ENCODE results near the gene HLA-DOB.

HLA-DOB gene

DNA sequence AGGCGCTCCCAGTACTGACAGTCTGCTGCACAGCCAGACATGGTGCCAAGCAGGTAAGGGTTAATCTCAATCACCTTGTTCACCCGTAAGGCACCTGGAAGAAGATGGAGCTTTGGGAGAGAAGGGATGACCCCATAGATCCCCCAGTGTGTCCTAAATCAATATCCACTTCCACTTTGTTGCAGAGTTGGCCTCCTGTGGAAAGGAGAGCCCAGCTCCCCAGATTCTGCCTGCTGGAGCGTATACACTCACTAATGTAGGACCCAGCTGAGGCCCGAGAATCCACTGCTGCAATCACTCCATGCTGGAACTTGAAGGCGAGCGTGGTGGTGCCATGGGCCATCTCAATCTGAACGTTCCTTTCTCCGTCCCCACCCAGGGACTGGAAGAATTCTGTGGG lies 25.9 kb upstream of the HLA-DOB start:
- H3K36me3 ChIP-seq (ENCODE audit: control insufficient read depth, insufficient read depth, low read length) = peaks cover 11% of the 10 kb centered on the region
- peaks cover 9% of the 10 kb centered on the region for H3K4me1 ChIP-seq (ENCODE audit: control insufficient read depth, insufficient read depth, low read length)
- H3K9me3 ChIP-seq (ENCODE audit: control insufficient read depth, insufficient read depth, low read length) = no peaks in the 10 kb centered on the region
- no peak overlapping the region for H3K27ac ChIP-seq (ENCODE audit: low read depth, low read length)
- H3K27me3 ChIP-seq (ENCODE audit: control insufficient read depth, insufficient read depth, low read length) = peaks cover 17% of the 10 kb centered on the region
- no peak overlapping the region for H3K4me3 ChIP-seq (ENCODE audit: low read depth, low read length)
- H3K9ac ChIP-seq (ENCODE audit: low read depth, low read length) = no peak overlapping the region

DNA sequence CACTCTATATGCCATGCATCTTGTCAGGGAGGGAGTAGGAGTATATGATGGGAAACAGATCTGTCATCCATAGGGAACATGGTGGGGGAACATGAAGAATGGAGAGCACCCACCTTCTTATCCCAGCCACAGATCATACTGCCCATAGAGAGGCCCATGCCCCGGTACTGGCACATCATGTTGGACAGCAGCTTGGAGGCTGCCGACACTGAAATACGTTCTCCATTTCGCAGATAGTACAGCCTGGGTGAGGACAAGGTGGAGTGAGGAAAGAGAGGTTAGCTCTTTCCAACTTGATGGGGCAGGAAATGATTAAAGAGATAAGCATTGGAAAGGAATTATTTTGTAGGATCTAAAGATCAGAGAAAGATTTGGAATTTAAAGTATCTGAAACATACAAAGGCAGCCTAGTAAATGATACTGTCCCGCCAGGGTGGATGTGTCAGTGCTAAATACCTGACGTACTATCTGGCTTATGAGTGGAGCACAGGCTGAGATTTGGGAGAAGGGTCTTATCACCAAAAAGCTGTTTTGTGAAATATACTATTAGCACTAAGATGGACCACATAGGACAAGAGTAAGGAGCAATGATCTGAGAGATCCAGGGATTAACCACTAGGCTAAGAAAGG lies 25.3 kb upstream of the HLA-DOB start:
- no peak overlapping the region for H3K27ac ChIP-seq (ENCODE audit: low read depth, low read length)
- H3K36me3 ChIP-seq (ENCODE audit: control insufficient read depth, insufficient read depth, low read length) = peaks cover 6% of the 10 kb centered on the region
- H3K4me3 ChIP-seq (ENCODE audit: low read depth, low read length) = no peak overlapping the region

DNA sequence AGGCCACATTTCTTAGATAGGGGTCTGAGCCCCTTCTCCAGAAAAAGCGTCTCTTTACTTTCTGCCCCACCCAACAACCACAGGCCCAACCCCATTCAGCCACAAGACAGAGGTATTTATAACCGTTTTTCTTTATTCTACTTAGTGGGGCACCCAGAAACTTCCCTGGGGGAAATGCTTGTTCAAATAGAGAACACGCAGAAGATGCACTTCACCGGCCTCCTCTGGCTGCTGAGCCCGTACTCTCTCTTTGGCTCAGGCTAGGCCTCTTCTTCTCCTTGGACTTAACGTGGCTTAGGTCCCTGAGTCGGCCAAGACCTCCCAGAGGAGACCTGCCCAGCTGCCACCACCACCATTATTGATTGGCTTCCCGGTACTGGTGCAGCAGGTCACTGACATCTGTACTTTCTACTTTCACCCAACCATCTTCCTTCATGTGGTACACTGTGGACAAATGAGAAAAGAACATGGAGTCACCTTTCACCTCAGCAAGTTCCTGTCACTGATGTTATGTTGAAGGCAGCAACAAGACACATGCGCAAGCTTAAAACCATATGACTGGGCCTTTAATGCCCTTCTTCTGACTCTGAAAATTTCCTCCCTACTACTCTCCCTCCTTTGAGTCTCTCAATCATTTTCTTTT lies 23.9 kb upstream of the HLA-DOB start:
- H3K9me3 ChIP-seq (ENCODE audit: control insufficient read depth, insufficient read depth, low read length) = no peaks in the 10 kb centered on the region
- peaks cover 17% of the 10 kb centered on the region for H3K27me3 ChIP-seq (ENCODE audit: control insufficient read depth, insufficient read depth, low read length)
- H3K4me3 ChIP-seq (ENCODE audit: low read depth, low read length) = no peak overlapping the region

More for the DNA sequence above, 25.3 kb upstream of the HLA-DOB start:
- Histone ChIP-seq H3K27me3 (ENCODE audit: control insufficient read depth, insufficient read depth, low read length) (peaks cover 17% of the 10 kb centered on the region), H3K9ac (ENCODE audit: low read depth, low read length) (no peak overlapping the region), H3K4me1 (ENCODE audit: control insufficient read depth, insufficient read depth, low read length) (peaks cover 13% of the 10 kb centered on the region), H3K9me3 (ENCODE audit: control insufficient read depth, insufficient read depth, low read length) (no peaks in the 10 kb centered on the region)

DNA sequence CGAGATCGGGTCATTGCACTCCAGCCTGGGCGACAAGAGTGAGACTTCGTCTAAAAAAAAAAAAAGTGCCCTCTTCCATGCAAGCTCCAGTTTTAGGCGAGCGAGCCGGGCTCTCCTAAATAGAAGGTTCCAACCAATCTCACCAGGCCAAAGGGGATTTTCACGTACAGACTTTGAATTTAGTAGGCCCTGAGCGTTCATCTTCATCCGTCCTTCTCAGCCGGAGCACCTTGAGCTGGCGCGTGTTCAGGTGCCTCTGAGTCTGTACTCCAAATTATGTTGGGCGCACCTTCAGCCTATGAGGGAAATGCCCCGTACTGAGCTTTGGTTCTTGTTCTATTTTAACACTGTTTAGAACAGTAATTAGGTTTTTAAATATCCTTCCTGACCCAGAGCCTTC lies 22.6 kb upstream of the HLA-DOB start:
- Histone ChIP-seq H3K4me1 (ENCODE audit: control insufficient read depth, insufficient read depth, low read length) (peaks cover 13% of the 10 kb centered on the region), H3K27ac (ENCODE audit: low read depth, low read length) (no peak overlapping the region), H3K36me3 (ENCODE audit: control insufficient read depth, insufficient read depth, low read length) (peaks cover 8% of the 10 kb centered on the region; the same call in 1 of the 2 replicates), H3K27me3 (ENCODE audit: control insufficient read depth, insufficient read depth, low read length) (peaks cover 17% of the 10 kb centered on the region), H3K9me3 (ENCODE audit: control insufficient read depth, insufficient read depth, low read length) (no peaks in the 10 kb centered on the region), H3K4me3 (ENCODE audit: low read depth, low read length) (no peak overlapping the region), H3K9ac (ENCODE audit: low read depth, low read length) (no peak overlapping the region)

More for the DNA sequence above, 23.9 kb upstream of the HLA-DOB start:
- H3K9ac ChIP-seq (ENCODE audit: low read depth, low read length) = no peak overlapping the region
- H3K4me1 ChIP-seq (ENCODE audit: control insufficient read depth, insufficient read depth, low read length) = peaks cover 13% of the 10 kb centered on the region
- H3K36me3 ChIP-seq (ENCODE audit: control insufficient read depth, insufficient read depth, low read length) = no peaks in the 10 kb centered on the region; the same call in 1 of the 2 replicates
- H3K27ac ChIP-seq (ENCODE audit: low read depth, low read length) = no peak overlapping the region

DNA sequence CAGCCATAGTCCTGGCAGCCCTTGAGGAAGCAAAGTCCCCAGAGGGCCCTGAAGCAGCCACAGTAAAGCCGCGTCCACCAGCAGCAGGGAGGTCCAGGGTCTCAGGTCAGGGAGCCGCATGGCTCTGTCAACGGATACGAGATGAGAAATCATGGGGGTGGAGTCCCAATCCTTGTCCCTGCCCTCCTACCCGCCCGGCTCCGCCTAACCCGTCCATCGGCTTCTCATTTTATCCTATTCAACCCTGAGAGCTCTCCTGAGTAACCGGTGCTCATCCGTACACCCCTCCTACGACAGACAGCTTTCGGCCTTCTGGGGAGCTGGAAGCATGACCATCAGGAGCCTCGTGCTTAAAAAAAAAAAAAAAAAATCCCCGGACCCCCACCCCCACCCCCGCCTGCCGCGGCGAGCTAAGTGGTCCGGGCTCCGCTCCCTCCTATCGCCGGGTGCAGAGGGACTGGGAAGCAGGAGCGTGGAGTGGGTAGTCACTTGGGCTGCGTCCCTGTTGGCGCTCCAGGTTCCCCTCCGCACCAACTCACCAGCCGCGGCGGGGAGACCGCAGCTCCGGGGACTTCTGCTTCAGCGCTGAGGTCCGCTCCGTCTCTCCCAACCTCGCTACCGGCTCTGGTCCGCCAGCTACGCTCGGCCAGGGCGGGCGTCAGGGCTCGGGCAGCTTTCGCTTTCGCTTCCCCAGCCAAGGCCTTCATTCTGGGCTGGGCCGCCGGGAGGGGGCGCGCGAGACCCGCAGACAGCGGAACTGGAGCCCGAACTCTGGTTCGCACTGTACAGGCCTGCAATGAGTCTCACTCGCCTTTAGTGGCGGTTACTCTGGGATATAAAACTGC lies 21.5 kb upstream of the HLA-DOB start, which contains the start of gene TAP2:
Gene TAP2, minus strand, starts transcription at position 626 of the 845 bp plus-strand sequence. Its CDS starts 506 bp downstream, at position 120.
- peaks cover 12% of the 10 kb centered on the region; the same call in 1 of the 2 replicates for H3K36me3 ChIP-seq (ENCODE audit: control insufficient read depth, insufficient read depth, low read length)
- H3K9me3 ChIP-seq (ENCODE audit: control insufficient read depth, insufficient read depth, low read length) = no peaks in the 10 kb centered on the region
- no peak within 1 kb of the TSS; the same call in 1 of the 2 replicates for H3K9ac ChIP-seq (ENCODE audit: low read depth, low read length)
- H3K27ac ChIP-seq (ENCODE audit: low read depth, low read length) = peak within 1 kb of the TSS; percentile 73
- H3K4me3 ChIP-seq (ENCODE audit: low read depth, low read length) = peak within 1 kb of the TSS; percentile 90
- H3K27me3 ChIP-seq (ENCODE audit: control insufficient read depth, insufficient read depth, low read length) = peaks cover 8% of the 10 kb centered on the region
- peaks cover 12% of the 10 kb centered on the region for H3K4me1 ChIP-seq (ENCODE audit: control insufficient read depth, insufficient read depth, low read length)

DNA sequence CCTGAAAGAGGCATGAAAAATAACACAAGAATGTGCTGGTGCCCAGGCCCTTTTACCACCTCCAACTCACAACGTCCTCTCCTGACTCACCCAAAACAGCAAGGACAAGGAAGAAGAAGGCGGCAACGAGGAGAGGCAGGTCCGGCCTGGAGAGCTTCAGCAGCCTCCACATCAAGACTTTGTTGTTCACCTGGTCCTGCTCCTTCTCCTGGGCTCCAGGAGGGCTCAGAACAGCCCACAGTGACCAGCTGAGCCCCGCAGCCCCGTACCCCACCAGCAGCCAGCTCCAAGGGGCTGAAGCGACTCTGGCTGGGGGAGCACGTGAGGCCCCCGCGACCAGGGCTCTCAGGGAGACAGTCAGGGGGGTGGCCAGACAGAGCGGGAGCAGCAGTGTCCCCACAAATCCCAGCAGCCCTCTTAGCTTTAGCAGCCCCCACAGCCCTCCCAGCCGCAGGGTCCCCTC lies 20.9 kb upstream of the HLA-DOB start:
- Histone ChIP-seq H3K36me3 (ENCODE audit: control insufficient read depth, insufficient read depth, low read length) (peaks cover 12% of the 10 kb centered on the region; the same call in 1 of the 2 replicates), H3K4me1 (ENCODE audit: control insufficient read depth, insufficient read depth, low read length) (peaks cover 7% of the 10 kb centered on the region; the same call in 1 of the 2 replicates), H3K27ac (ENCODE audit: low read depth, low read length) (no peak overlapping the region), H3K4me3 (ENCODE audit: low read depth, low read length) (peak overlapping the region; percentile 90), H3K9ac (ENCODE audit: low read depth, low read length) (no peak overlapping the region), H3K27me3 (ENCODE audit: control insufficient read depth, insufficient read depth, low read length) (peaks cover 2% of the 10 kb centered on the region), H3K9me3 (ENCODE audit: control insufficient read depth, insufficient read depth, low read length) (no peaks in the 10 kb centered on the region)

DNA sequence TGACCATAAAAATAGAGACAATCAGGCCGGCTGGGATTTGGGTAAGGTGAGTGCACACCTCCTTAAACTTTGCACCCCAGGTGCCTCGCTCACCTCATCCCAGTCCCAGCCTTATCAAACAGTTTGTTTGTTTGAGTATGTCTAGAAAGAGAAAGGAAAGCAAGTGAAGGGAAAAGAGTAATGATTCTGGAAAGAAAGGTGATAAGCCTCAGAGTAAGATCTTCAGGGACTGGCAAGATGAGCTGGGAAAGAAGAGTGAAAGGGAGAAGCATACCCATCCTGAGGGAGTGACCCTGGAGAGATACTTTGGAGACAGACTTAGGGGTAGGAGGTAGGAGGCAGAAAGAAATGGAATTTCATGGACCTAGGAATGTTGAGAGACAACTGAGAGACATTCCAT lies 20.1 kb upstream of the HLA-DOB start:
- H3K27me3 ChIP-seq (ENCODE audit: control insufficient read depth, insufficient read depth, low read length) = no peaks in the 10 kb centered on the region
- H3K9me3 ChIP-seq (ENCODE audit: control insufficient read depth, insufficient read depth, low read length) = no peaks in the 10 kb centered on the region
- peaks cover 15% of the 10 kb centered on the region; the same call in 1 of the 2 replicates for H3K36me3 ChIP-seq (ENCODE audit: control insufficient read depth, insufficient read depth, low read length)
- peaks cover 7% of the 10 kb centered on the region; the same call in 1 of the 2 replicates for H3K4me1 ChIP-seq (ENCODE audit: control insufficient read depth, insufficient read depth, low read length)
- H3K9ac ChIP-seq (ENCODE audit: low read depth, low read length) = no peak overlapping the region
- no peak overlapping the region for H3K27ac ChIP-seq (ENCODE audit: low read depth, low read length)
- no peak overlapping the region for H3K4me3 ChIP-seq (ENCODE audit: low read depth, low read length)

DNA sequence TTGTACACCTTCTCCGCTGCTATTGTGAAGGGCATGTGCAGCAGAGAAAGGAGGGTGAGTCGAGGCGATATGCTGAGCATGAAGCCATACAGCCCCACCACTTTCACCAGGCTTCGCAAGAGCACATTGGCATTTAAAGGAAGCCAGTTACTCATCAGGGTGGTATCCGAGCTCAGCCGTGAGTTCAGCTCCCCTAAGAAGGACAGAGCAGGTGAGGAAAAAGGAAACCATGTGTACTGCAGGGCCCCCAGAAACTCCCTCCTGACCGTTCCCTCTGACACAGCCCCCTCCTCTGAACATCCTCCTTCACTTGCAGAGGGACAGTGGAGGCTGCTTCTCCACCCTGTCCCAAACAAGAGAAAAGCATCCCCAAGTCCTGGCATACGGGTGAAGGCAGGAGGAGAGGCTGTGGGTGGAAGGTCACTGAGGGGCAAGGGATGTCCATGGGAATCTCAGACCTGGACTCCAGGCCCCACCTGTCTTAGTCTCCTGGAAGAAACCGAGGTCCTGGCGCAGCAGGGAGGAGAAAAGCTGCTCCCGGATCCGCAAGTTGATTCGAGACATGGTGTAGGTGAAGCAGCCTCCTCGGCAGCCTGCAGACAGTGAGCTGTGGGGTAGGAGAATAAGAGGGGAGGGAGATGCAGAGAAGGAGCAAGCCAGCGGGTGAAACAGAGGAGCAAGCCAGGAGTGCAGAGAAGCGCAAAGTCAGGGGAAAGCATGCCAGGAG lies 18.5 kb upstream of the HLA-DOB start:
- no peaks in the 10 kb centered on the region for H3K27me3 ChIP-seq (ENCODE audit: control insufficient read depth, insufficient read depth, low read length)
- no peak overlapping the region for H3K27ac ChIP-seq (ENCODE audit: low read depth, low read length)
- H3K4me1 ChIP-seq (ENCODE audit: control insufficient read depth, insufficient read depth, low read length) = peaks cover 7% of the 10 kb centered on the region; the same call in 1 of the 2 replicates
- no peaks in the 10 kb centered on the region for H3K9me3 ChIP-seq (ENCODE audit: control insufficient read depth, insufficient read depth, low read length)
- no peak overlapping the region for H3K4me3 ChIP-seq (ENCODE audit: low read depth, low read length)
- no peak overlapping the region for H3K9ac ChIP-seq (ENCODE audit: low read depth, low read length)
- H3K36me3 ChIP-seq (ENCODE audit: control insufficient read depth, insufficient read depth, low read length) = peaks cover 23% of the 10 kb centered on the region; the same call in 1 of the 2 replicates

DNA sequence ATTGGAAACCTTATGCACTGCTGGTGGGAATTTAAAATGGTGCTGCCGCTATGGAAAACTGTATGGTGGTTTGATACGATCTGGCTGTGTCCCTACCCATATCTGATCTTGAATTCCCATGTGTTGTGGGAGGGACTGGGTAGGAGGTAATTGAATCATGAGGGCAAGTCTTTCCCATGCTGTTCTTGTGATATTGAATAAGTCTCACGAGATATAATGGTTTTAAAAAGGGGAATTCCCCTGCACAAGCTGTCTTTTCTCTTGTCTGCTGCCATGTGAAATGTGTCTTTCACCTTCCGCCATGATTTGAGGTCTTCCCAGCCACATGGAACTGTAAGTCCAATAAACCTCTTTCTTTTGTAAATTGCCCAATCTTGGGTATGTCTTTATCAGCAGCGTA lies 16.9 kb upstream of the HLA-DOB start:
- Histone ChIP-seq H3K27me3 (ENCODE audit: control insufficient read depth, insufficient read depth, low read length) (no peaks in the 10 kb centered on the region), H3K27ac (ENCODE audit: low read depth, low read length) (no peak overlapping the region), H3K9me3 (ENCODE audit: control insufficient read depth, insufficient read depth, low read length) (no peaks in the 10 kb centered on the region), H3K9ac (ENCODE audit: low read depth, low read length) (no peak overlapping the region), H3K4me1 (ENCODE audit: control insufficient read depth, insufficient read depth, low read length) (peaks cover 7% of the 10 kb centered on the region; the same call in 1 of the 2 replicates), H3K36me3 (ENCODE audit: control insufficient read depth, insufficient read depth, low read length) (peaks cover 31% of the 10 kb centered on the region), H3K4me3 (ENCODE audit: low read depth, low read length) (no peak overlapping the region)

DNA sequence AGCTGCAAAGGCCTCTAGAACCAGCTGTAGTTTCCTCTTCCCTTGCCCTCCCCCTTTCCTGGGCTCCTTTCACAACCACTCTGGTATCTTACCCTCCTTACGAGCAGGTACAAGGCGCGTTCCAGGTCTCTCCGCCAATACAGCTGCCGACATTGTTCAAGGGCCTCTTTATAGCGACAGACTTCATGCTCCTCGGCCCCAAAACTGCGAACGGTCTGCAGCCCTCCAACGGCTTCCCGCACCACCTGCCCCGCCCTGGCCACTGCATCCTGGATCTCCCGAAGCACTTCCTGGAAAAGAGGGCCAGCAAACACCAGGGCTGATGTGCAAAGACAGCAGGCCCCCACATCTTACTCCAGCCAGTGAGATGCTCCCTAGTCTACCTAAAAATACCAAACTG lies 15.7 kb upstream of the HLA-DOB start:
- Histone ChIP-seq H3K36me3 (ENCODE audit: control insufficient read depth, insufficient read depth, low read length) (peaks cover 31% of the 10 kb centered on the region), H3K4me3 (ENCODE audit: low read depth, low read length) (no peak overlapping the region), H3K27me3 (ENCODE audit: control insufficient read depth, insufficient read depth, low read length) (no peaks in the 10 kb centered on the region), H3K9ac (ENCODE audit: low read depth, low read length) (no peak overlapping the region), H3K27ac (ENCODE audit: low read depth, low read length) (no peak overlapping the region), H3K9me3 (ENCODE audit: control insufficient read depth, insufficient read depth, low read length) (no peaks in the 10 kb centered on the region), H3K4me1 (ENCODE audit: control insufficient read depth, insufficient read depth, low read length) (peaks cover 3% of the 10 kb centered on the region; the same call in 1 of the 2 replicates)

Data from HUES48 (cell line).